Liver (tissue), 3 donors: ENCODE results near the gene JAKMIP2.

Experiments used
- EGR1 ChIP-seq, 2 donors: IDR thresholded peaks; 2 replicates each; pipeline ENCODE4 v1.6.1; 2016 to 2018; ENCODE audit warnings: antibody characterized with exemption in 2 of 2, low read depth in 2 of 2
- FOXA1 ChIP-seq: IDR thresholded peaks from 2 replicates; pipeline ENCODE4 v1.6.1; 2016; ENCODE audit warnings: antibody characterized with exemption
- GABPA ChIP-seq, 2 donors: IDR thresholded peaks in 1 of 2; conservative IDR thresholded peaks in 1 of 2; 2 replicates each; pipeline ENCODE4 v1.6.1; 2016; ENCODE audit warnings: antibody characterized with exemption in 2 of 2, mild to moderate bottlenecking in 1 of 2, moderate library complexity in 1 of 2
- HNF4G ChIP-seq: IDR thresholded peaks from 2 replicates; pipeline ENCODE4 v1.6.1; 2016; ENCODE audit warnings: antibody characterized with exemption
- JUND ChIP-seq, 2 donors: IDR thresholded peaks; 2 replicates each; pipeline ENCODE4 v1.6.1; 2016; ENCODE audit warnings: antibody characterized with exemption in 2 of 2
- NR2F2 ChIP-seq: IDR thresholded peaks from 2 replicates; pipeline ENCODE4 v1.6.1; 2016; ENCODE audit warnings: antibody characterized with exemption
- RAD21 ChIP-seq, 2 donors: IDR thresholded peaks; 2 replicates each; pipeline ENCODE4 v1.6.1; 2016; ENCODE audit warnings: antibody characterized with exemption in 2 of 2, mild to moderate bottlenecking in 2 of 2
- TAF1 ChIP-seq: conservative IDR thresholded peaks from 2 replicates; pipeline ENCODE4 v1.6.1; 2016; ENCODE audit warnings: antibody characterized with exemption, mild to moderate bottlenecking
- YY1 ChIP-seq: IDR thresholded peaks from 2 replicates; pipeline ENCODE4 v1.6.1; 2016; ENCODE audit warnings: antibody characterized with exemption, mild to moderate bottlenecking
- TF ChIP-seq, protein P1 (sequence below): fragments of 150-350 bp; IDR thresholded peaks from 2 replicates; pipeline ENCODE4 v1.5.1; 2017; ENCODE audit warnings: improper control_type of control experiment, low read depth, low read length; ENCODE audit not compliant: missing input control
- TF ChIP-seq, protein P2 (sequence below): IDR thresholded peaks from 2 replicates; pipeline ENCODE4 v1.6.1; 2016; ENCODE audit warnings: antibody characterized with exemption, mild to moderate bottlenecking
- TF ChIP-seq, protein P3 (sequence below): IDR thresholded peaks from 2 replicates; pipeline ENCODE4 v1.6.1; 2016; ENCODE audit warnings: antibody characterized with exemption
- TF ChIP-seq, protein P4 (sequence below): IDR thresholded peaks from 2 replicates; pipeline ENCODE4 v1.6.1; 2016; ENCODE audit warnings: antibody characterized with exemption
- TF ChIP-seq, protein P5 (sequence below): IDR thresholded peaks from 2 replicates; pipeline ENCODE4 v1.6.1; 2016; ENCODE audit warnings: antibody characterized with exemption
- donor health status: healthy.
- donor health status: healthy.

DNA sequence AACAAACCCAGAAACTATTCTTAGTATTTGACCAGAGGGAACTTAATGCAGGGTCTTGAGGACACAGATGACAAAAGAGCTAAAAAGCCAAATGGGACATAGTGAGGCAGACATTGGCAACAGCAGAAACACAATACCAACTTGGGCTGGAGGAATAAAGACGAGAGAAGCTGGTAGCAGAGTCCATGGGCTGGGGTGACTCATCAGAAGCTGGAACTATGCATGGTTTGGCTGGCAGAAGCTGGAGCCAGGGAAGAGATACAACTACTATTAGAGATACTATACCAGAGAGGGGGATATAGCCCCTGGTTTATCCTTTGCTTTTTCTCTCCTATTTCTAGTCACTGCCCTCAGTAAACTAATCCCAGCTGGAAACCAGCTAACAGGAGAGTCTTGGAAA is 243.5 kb downstream of the JAKMIP2 start:
- TF ChIP-seq, protein P1, sequence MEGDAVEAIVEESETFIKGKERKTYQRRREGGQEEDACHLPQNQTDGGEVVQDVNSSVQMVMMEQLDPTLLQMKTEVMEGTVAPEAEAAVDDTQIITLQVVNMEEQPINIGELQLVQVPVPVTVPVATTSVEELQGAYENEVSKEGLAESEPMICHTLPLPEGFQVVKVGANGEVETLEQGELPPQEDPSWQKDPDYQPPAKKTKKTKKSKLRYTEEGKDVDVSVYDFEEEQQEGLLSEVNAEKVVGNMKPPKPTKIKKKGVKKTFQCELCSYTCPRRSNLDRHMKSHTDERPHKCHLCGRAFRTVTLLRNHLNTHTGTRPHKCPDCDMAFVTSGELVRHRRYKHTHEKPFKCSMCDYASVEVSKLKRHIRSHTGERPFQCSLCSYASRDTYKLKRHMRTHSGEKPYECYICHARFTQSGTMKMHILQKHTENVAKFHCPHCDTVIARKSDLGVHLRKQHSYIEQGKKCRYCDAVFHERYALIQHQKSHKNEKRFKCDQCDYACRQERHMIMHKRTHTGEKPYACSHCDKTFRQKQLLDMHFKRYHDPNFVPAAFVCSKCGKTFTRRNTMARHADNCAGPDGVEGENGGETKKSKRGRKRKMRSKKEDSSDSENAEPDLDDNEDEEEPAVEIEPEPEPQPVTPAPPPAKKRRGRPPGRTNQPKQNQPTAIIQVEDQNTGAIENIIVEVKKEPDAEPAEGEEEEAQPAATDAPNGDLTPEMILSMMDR: no peak
- TF ChIP-seq, protein P2, sequence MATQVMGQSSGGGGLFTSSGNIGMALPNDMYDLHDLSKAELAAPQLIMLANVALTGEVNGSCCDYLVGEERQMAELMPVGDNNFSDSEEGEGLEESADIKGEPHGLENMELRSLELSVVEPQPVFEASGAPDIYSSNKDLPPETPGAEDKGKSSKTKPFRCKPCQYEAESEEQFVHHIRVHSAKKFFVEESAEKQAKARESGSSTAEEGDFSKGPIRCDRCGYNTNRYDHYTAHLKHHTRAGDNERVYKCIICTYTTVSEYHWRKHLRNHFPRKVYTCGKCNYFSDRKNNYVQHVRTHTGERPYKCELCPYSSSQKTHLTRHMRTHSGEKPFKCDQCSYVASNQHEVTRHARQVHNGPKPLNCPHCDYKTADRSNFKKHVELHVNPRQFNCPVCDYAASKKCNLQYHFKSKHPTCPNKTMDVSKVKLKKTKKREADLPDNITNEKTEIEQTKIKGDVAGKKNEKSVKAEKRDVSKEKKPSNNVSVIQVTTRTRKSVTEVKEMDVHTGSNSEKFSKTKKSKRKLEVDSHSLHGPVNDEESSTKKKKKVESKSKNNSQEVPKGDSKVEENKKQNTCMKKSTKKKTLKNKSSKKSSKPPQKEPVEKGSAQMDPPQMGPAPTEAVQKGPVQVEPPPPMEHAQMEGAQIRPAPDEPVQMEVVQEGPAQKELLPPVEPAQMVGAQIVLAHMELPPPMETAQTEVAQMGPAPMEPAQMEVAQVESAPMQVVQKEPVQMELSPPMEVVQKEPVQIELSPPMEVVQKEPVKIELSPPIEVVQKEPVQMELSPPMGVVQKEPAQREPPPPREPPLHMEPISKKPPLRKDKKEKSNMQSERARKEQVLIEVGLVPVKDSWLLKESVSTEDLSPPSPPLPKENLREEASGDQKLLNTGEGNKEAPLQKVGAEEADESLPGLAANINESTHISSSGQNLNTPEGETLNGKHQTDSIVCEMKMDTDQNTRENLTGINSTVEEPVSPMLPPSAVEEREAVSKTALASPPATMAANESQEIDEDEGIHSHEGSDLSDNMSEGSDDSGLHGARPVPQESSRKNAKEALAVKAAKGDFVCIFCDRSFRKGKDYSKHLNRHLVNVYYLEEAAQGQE: no peak
- TF ChIP-seq, protein P3, sequence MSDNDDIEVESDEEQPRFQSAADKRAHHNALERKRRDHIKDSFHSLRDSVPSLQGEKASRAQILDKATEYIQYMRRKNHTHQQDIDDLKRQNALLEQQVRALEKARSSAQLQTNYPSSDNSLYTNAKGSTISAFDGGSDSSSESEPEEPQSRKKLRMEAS: no peak
- TF ChIP-seq YY1 (no peak), GABPA (IDR thresholded peaks at IDR 0.05 in 1 of 2, conservative IDR thresholded peaks at IDR 0.05 in 1 of 2) (no peak), JUND (IDR thresholded peaks at IDR 0.05) (no peak), TAF1 (no peak), RAD21 (IDR thresholded peaks at IDR 0.05) (no peak), HNF4G (no peak), FOXA1 (no peak), EGR1 (IDR thresholded peaks at IDR 0.05; ENCODE audit: low read depth in 2 of 2) (no peak), NR2F2 (no peak)
- TF ChIP-seq, protein P4, sequence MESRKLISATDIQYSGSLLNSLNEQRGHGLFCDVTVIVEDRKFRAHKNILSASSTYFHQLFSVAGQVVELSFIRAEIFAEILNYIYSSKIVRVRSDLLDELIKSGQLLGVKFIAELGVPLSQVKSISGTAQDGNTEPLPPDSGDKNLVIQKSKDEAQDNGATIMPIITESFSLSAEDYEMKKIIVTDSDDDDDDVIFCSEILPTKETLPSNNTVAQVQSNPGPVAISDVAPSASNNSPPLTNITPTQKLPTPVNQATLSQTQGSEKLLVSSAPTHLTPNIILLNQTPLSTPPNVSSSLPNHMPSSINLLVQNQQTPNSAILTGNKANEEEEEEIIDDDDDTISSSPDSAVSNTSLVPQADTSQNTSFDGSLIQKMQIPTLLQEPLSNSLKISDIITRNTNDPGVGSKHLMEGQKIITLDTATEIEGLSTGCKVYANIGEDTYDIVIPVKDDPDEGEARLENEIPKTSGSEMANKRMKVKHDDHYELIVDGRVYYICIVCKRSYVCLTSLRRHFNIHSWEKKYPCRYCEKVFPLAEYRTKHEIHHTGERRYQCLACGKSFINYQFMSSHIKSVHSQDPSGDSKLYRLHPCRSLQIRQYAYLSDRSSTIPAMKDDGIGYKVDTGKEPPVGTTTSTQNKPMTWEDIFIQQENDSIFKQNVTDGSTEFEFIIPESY: no peak
- TF ChIP-seq, protein P5, sequence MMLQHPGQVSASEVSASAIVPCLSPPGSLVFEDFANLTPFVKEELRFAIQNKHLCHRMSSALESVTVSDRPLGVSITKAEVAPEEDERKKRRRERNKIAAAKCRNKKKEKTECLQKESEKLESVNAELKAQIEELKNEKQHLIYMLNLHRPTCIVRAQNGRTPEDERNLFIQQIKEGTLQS: no peak
